ENCODE data around the gene GLRA3. TPM values are rescaled to one million over a fixed set of nuclear protein-coding genes. Genes with fewer than 3 reads are reported as not detected.

Gene GLRA3
- total RNA-seq, 5 donors from 2014 or later (not counting 1 experiment from before 2014, with no cell fraction given) = not detected

GRCh38 chr4:174869339-174869738, 40.3 kb upstream of the GLRA3 start:
- H3K27me3 Mint-ChIP-seq = no peaks in the 10 kb centered on the region
- no peak overlapping the region for H3K4me3 ChIP-seq (ENCODE audit: control insufficient read depth in 1 of 2, extremely low read depth in 1 of 2, low read length in 1 of 2)
- WGBS (ENCODE audit: insufficient coverage) = 93% methylated on average over 3 of the region's 3 CpGs
- no peak overlapping the region for H3K27ac ChIP-seq (ENCODE audit: low read length)
- no peaks in the 10 kb centered on the region for H3K4me1 Mint-ChIP-seq
- H3K4me3 Mint-ChIP-seq = no peak overlapping the region
- H3K36me3 Mint-ChIP-seq = no peaks in the 10 kb centered on the region
- no peaks in the 10 kb centered on the region for H3K27me3 ChIP-seq (replicated peaks in 1 of 2; ENCODE audit: control insufficient read depth in 2 of 2, extremely low read depth in 1 of 2, insufficient read depth in 2 of 2, low read length in 1 of 2)
- POLR2A ChIA-PET = no interaction called here
- no peaks in the 10 kb centered on the region for H3K36me3 ChIP-seq (ENCODE audit: control insufficient read depth in 2 of 2, extremely low read depth in 1 of 2, insufficient read depth in 1 of 2, low read length in 1 of 2)
- no peaks in the 10 kb centered on the region for H3K9me3 ChIP-seq
- ATAC-seq (replicated peaks in 1 of 4) = no peak
- H3K27ac Mint-ChIP-seq = no peak overlapping the region
- peaks cover 0 to 9% (median 5%) of the 10 kb centered on the region in 3 donors for H3K9me3 Mint-ChIP-seq
- CTCF ChIA-PET = no interaction called here
- DNase-seq = no peak
- no peaks in the 10 kb centered on the region for H3K4me1 ChIP-seq (ENCODE audit: control insufficient read depth in 1 of 2, extremely low read depth in 1 of 2, insufficient read depth in 2 of 2, low read length in 2 of 2)

- peaks cover 0 to 9% (median 5%) of the 10 kb centered on the region in 3 donors for H3K9me3 Mint-ChIP-seq
- no peak overlapping the region for H3K4me3 ChIP-seq (ENCODE audit: control insufficient read depth in 1 of 2, extremely low read depth in 1 of 2, low read length in 1 of 2)
- ChIA-PET CTCF (no interaction called here), POLR2A (no interaction called here)
- ATAC-seq (replicated peaks in 1 of 4) (no peak), DNase-seq (no peak)
- H3K27me3 ChIP-seq (replicated peaks in 1 of 2; ENCODE audit: control insufficient read depth in 2 of 2, extremely low read depth in 1 of 2, insufficient read depth in 2 of 2, low read length in 1 of 2) = no peaks in the 10 kb centered on the region
- H3K36me3 ChIP-seq (ENCODE audit: control insufficient read depth in 2 of 2, extremely low read depth in 1 of 2, insufficient read depth in 1 of 2, low read length in 1 of 2) = no peaks in the 10 kb centered on the region
- H3K27me3 Mint-ChIP-seq = no peaks in the 10 kb centered on the region
- H3K4me1 ChIP-seq (ENCODE audit: control insufficient read depth in 1 of 2, extremely low read depth in 1 of 2, insufficient read depth in 2 of 2, low read length in 2 of 2) = no peaks in the 10 kb centered on the region
- H3K9me3 ChIP-seq = no peaks in the 10 kb centered on the region
- no peaks in the 10 kb centered on the region for H3K4me1 Mint-ChIP-seq
- no peaks in the 10 kb centered on the region for H3K36me3 Mint-ChIP-seq
- no peak overlapping the region for H3K27ac ChIP-seq (ENCODE audit: low read length)
- no peak overlapping the region for H3K27ac Mint-ChIP-seq
- WGBS (ENCODE audit: insufficient coverage) = 50% methylated on average over 1 of the region's 3 CpGs
- no peak overlapping the region for H3K4me3 Mint-ChIP-seq
Measured at GRCh38 chr4:174867903-174868302, 38.9 kb upstream of the GLRA3 start.

- Histone ChIP-seq H3K27me3 (replicated peaks in 1 of 2; ENCODE audit: control insufficient read depth in 2 of 2, extremely low read depth in 1 of 2, insufficient read depth in 2 of 2, low read length in 1 of 2) (no peaks in the 10 kb centered on the region), H3K36me3 (ENCODE audit: control insufficient read depth in 2 of 2, extremely low read depth in 1 of 2, insufficient read depth in 1 of 2, low read length in 1 of 2) (no peaks in the 10 kb centered on the region), H3K27ac (ENCODE audit: low read length) (no peak overlapping the region), H3K4me3 (ENCODE audit: control insufficient read depth in 1 of 2, extremely low read depth in 1 of 2, low read length in 1 of 2) (no peak overlapping the region), H3K9me3 (no peaks in the 10 kb centered on the region), H3K4me1 (ENCODE audit: control insufficient read depth in 1 of 2, extremely low read depth in 1 of 2, insufficient read depth in 2 of 2, low read length in 2 of 2) (no peaks in the 10 kb centered on the region)
- WGBS (ENCODE audit: insufficient coverage) = no CpG with 5 or more reads among the region's 1 CpG
- H3K4me3 Mint-ChIP-seq = no peak overlapping the region
- ChIA-PET POLR2A (no interaction called here), CTCF (no interaction called here)
- H3K27ac Mint-ChIP-seq = no peak overlapping the region
- no peaks in the 10 kb centered on the region for H3K4me1 Mint-ChIP-seq
- H3K9me3 Mint-ChIP-seq = peaks cover 3 to 9% (median 9%) of the 10 kb centered on the region in 3 donors
- no peaks in the 10 kb centered on the region for H3K36me3 Mint-ChIP-seq
- DNase-seq = no peak
- H3K27me3 Mint-ChIP-seq = no peaks in the 10 kb centered on the region
- ATAC-seq (replicated peaks in 1 of 4) = no peak
Measured at GRCh38 chr4:174865418-174865985, 36.5 kb upstream of the GLRA3 start.

- no peak overlapping the region for H3K27ac Mint-ChIP-seq
- no CpG with 5 or more reads among the region's 2 CpGs for WGBS (ENCODE audit: insufficient coverage)
- Histone ChIP-seq H3K4me3 (ENCODE audit: control insufficient read depth in 1 of 2, extremely low read depth in 1 of 2, low read length in 1 of 2) (no peak overlapping the region), H3K9me3 (no peaks in the 10 kb centered on the region), H3K27ac (ENCODE audit: low read length) (no peak overlapping the region), H3K36me3 (ENCODE audit: control insufficient read depth in 2 of 2, extremely low read depth in 1 of 2, insufficient read depth in 1 of 2, low read length in 1 of 2) (no peaks in the 10 kb centered on the region), H3K4me1 (ENCODE audit: control insufficient read depth in 1 of 2, extremely low read depth in 1 of 2, insufficient read depth in 2 of 2, low read length in 2 of 2) (no peaks in the 10 kb centered on the region), H3K27me3 (replicated peaks in 1 of 2; ENCODE audit: control insufficient read depth in 2 of 2, extremely low read depth in 1 of 2, insufficient read depth in 2 of 2, low read length in 1 of 2) (no peaks in the 10 kb centered on the region)
- CTCF ChIA-PET = no interaction called here
- no peaks in the 10 kb centered on the region for H3K4me1 Mint-ChIP-seq
- ATAC-seq (replicated peaks in 1 of 4) = no peak
- POLR2A ChIA-PET = no interaction called here
- no peak overlapping the region for H3K4me3 Mint-ChIP-seq
- DNase-seq = no peak
- peaks cover 4 to 15% (median 14%) of the 10 kb centered on the region in 3 donors for H3K9me3 Mint-ChIP-seq
- no peaks in the 10 kb centered on the region for H3K27me3 Mint-ChIP-seq
- no peaks in the 10 kb centered on the region for H3K36me3 Mint-ChIP-seq
Measured at GRCh38 chr4:174864031-174864430, 35.0 kb upstream of the GLRA3 start.

- Mint-ChIP-seq H3K9me3 (peaks cover 4 to 18% (median 8%) of the 10 kb centered on the region in 3 donors), H3K27ac (no peak overlapping the region), H3K4me3 (no peak overlapping the region), H3K27me3 (no peaks in the 10 kb centered on the region), H3K4me1 (no peaks in the 10 kb centered on the region), H3K36me3 (no peaks in the 10 kb centered on the region)
- DNase-seq (no peak), ATAC-seq (replicated peaks in 1 of 4) (no peak)
- Histone ChIP-seq H3K4me1 (ENCODE audit: control insufficient read depth in 1 of 2, extremely low read depth in 1 of 2, insufficient read depth in 2 of 2, low read length in 2 of 2) (no peaks in the 10 kb centered on the region), H3K9me3 (no peaks in the 10 kb centered on the region), H3K4me3 (ENCODE audit: control insufficient read depth in 1 of 2, extremely low read depth in 1 of 2, low read length in 1 of 2) (no peak overlapping the region), H3K36me3 (ENCODE audit: control insufficient read depth in 2 of 2, extremely low read depth in 1 of 2, insufficient read depth in 1 of 2, low read length in 1 of 2) (no peaks in the 10 kb centered on the region), H3K27me3 (replicated peaks in 1 of 2; ENCODE audit: control insufficient read depth in 2 of 2, extremely low read depth in 1 of 2, insufficient read depth in 2 of 2, low read length in 1 of 2) (no peaks in the 10 kb centered on the region), H3K27ac (ENCODE audit: low read length) (no peak overlapping the region)
- ChIA-PET CTCF (no interaction called here), POLR2A (no interaction called here)
- 86% methylated on average over 1 of the region's 1 CpG for WGBS (ENCODE audit: insufficient coverage)
Measured at GRCh38 chr4:174860588-174860987, 31.5 kb upstream of the GLRA3 start.

GRCh38 chr4:174859904-174860303, 30.9 kb upstream of the GLRA3 start:
- POLR2A ChIA-PET = no interaction called here

More at GRCh38 chr4:174859904-174860303, 30.9 kb upstream of the GLRA3 start:
- Histone ChIP-seq H3K9me3 (no peaks in the 10 kb centered on the region), H3K4me3 (ENCODE audit: control insufficient read depth in 1 of 2, extremely low read depth in 1 of 2, low read length in 1 of 2) (no peak overlapping the region), H3K27ac (ENCODE audit: low read length) (no peak overlapping the region), H3K36me3 (ENCODE audit: control insufficient read depth in 2 of 2, extremely low read depth in 1 of 2, insufficient read depth in 1 of 2, low read length in 1 of 2) (no peaks in the 10 kb centered on the region), H3K27me3 (replicated peaks in 1 of 2; ENCODE audit: control insufficient read depth in 2 of 2, extremely low read depth in 1 of 2, insufficient read depth in 2 of 2, low read length in 1 of 2) (no peaks in the 10 kb centered on the region), H3K4me1 (ENCODE audit: control insufficient read depth in 1 of 2, extremely low read depth in 1 of 2, insufficient read depth in 2 of 2, low read length in 2 of 2) (no peaks in the 10 kb centered on the region)
- DNase-seq = no peak
- CTCF ChIA-PET = no interaction called here
- Mint-ChIP-seq H3K4me3 (no peak overlapping the region), H3K4me1 (no peaks in the 10 kb centered on the region), H3K27ac (no peak overlapping the region), H3K27me3 (no peaks in the 10 kb centered on the region), H3K9me3 (peaks cover 4 to 22% (median 8%) of the 10 kb centered on the region in 3 donors), H3K36me3 (no peaks in the 10 kb centered on the region)
- ATAC-seq (replicated peaks in 1 of 4) = no peak
- whole genome bisulfite sequencing (ENCODE audit: insufficient coverage) = 60% methylated on average over 1 of the region's 2 CpGs
